HG03064 (cell line): ENCODE data around the gene PLCL2.

Experiments
- ATAC-seq: cut with Tn5 transposase; IDR thresholded peaks from one replicate; pipeline ENCODE4 v1.9.1; 2021; ENCODE audit warnings: low read depth; ENCODE audit not compliant: unreplicated experiment

PLCL2 gene

GRCh38 chr3:16884748-16885592 is at the start of gene PLCL2:
PLCL2 (plus strand) TSS chr3:16884955; CDS start chr3:16885040, 85 bp downstream.
- peak; percentile 33 for ATAC-seq

GRCh38 chr3:16836505-16837237 is 48.1 kb upstream of the PLCL2 start:
- ATAC-seq = no peak

GRCh38 chr3:16837602-16838001 is 47.2 kb upstream of the PLCL2 start:
- ATAC-seq = no peak

GRCh38 chr3:16838561-16838960 is 46.2 kb upstream of the PLCL2 start:
- no peak for ATAC-seq

- no peak for ATAC-seq
These were observed 45.3 kb upstream of the PLCL2 start for GRCh38 chr3:16839271-16840100.

GRCh38 chr3:16840101-16840424 is 44.7 kb upstream of the PLCL2 start:
- no peak for ATAC-seq

GRCh38 chr3:16841041-16841753 is 43.6 kb upstream of the PLCL2 start:
- no peak for ATAC-seq

- peak; percentile 62 for ATAC-seq
These were observed 42.9 kb upstream of the PLCL2 start for GRCh38 chr3:16841904-16842271.

GRCh38 chr3:16842272-16843270 is 42.2 kb upstream of the PLCL2 start:
- ATAC-seq = peak; percentile 61

GRCh38 chr3:16844222-16844621 is 40.5 kb upstream of the PLCL2 start:
- ATAC-seq = no peak

GRCh38 chr3:16844791-16845190 is 40.0 kb upstream of the PLCL2 start:
- no peak for ATAC-seq

- ATAC-seq = no peak
These were observed 38.2 kb upstream of the PLCL2 start for GRCh38 chr3:16846373-16847080.

GRCh38 chr3:16848007-16848406 is 36.7 kb upstream of the PLCL2 start:
- no peak for ATAC-seq

GRCh38 chr3:16849229-16849628 is 35.5 kb upstream of the PLCL2 start:
- peak; percentile 91 for ATAC-seq

- ATAC-seq = no peak
These were observed 35.0 kb upstream of the PLCL2 start for GRCh38 chr3:16849795-16850194.

GRCh38 chr3:16855497-16855896 is 29.3 kb upstream of the PLCL2 start:
- no peak for ATAC-seq

GRCh38 chr3:16860234-16860633 is 24.5 kb upstream of the PLCL2 start:
- ATAC-seq = no peak

- ATAC-seq = no peak
These were observed 23.3 kb upstream of the PLCL2 start for GRCh38 chr3:16861432-16861831.
